ENCODE results near the gene ZNF469. TPM values are rescaled to one million over a fixed set of nuclear protein-coding genes. Genes with fewer than 3 reads are reported as not detected.

ZNF469 gene
- total and polyA plus RNA-seq, 4 donors, result 0.04 to 0.50 (median 0.36) TPM

DNA sequence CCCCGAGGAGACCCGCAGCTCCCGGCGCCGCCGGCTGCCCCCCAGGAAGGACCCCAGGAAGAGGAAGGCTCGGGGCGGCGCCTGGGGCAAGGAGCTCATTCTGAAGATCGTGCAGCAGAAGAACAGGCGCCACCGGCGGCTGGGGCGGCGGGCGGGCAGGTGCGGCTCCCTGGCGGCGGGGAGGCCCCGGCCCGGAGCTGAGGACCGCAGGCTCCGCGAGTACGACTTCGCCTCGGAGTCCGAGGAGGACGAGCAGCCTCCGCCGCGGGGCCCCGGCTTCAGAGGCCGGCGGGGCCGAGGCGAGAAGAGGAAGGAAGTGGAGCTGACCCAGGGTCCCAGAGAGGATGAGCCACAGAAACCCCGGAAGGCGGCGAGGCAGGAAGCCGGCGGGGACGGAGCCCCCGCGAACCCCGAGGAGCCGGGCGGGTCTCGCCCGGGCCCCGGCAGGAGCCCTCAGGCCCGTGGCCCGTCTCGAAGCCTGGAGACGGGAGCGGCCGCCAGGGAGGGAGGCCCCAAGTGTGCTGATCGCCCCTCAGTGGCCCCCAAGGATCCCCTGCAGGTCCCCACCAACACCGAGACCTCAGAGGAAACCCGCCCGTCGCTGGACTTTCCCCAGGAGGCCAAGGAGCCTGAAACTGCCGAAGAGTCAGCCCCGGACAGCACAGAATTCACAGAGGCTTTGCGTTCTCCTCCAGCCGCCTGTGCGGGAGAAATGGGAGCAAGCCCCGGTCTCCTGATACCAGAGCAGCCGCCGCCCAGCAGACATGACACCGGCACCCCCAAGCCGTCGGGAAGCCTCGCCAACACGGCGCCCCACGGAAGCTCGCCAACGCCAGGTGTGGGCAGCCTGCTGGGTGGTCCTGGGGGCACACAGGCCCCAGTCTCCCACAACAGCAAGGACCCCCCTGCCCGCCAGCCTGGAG is 48.0 kb downstream of the ZNF469 start:
- no peak for DNase-seq (ENCODE audit: low spot score)
- Histone ChIP-seq H3K9ac (ENCODE audit: low read depth in 1 of 2, low read length in 2 of 2) (peak overlapping the region in 1 of 2 donors; percentile 16), H3K27me3 (ENCODE audit: control insufficient read depth in 4 of 4, insufficient read depth in 4 of 4, low read length in 3 of 4) (peaks cover 0 to 9% (median 0%) of the 10 kb centered on the region in 4 donors), H3K4me3 (ENCODE audit: low read depth in 1 of 3, low read length in 3 of 3) (peak overlapping the region in 1 of 3 donors; percentile 49), H3K9me3 (ENCODE audit: control insufficient read depth in 4 of 4, low read length in 3 of 4) (no peaks in the 10 kb centered on the region), H3K27ac (ENCODE audit: low read depth in 1 of 2, low read length in 2 of 2) (peak overlapping the region; percentile 20 to 37), H3K4me1 (ENCODE audit: control insufficient read depth in 4 of 4, insufficient read depth in 4 of 4, low read length in 3 of 4) (peaks cover 0 to 3% (median under 1%) of the 10 kb centered on the region in 4 donors), H3K36me3 (ENCODE audit: control insufficient read depth in 4 of 4, insufficient read depth in 3 of 4, low read depth in 1 of 4, low read length in 3 of 4) (no peaks in the 10 kb centered on the region)
- 16% methylated on average over 80 of the region's 80 CpGs for WGBS
- TF ChIP-seq SP1 (IDR thresholded peaks at IDR 0.05), result no peak
- peak; percentile 41 for TF ChIP-seq NR2F2 (IDR thresholded peaks at IDR 0.05)
- TF ChIP-seq, protein P1, sequence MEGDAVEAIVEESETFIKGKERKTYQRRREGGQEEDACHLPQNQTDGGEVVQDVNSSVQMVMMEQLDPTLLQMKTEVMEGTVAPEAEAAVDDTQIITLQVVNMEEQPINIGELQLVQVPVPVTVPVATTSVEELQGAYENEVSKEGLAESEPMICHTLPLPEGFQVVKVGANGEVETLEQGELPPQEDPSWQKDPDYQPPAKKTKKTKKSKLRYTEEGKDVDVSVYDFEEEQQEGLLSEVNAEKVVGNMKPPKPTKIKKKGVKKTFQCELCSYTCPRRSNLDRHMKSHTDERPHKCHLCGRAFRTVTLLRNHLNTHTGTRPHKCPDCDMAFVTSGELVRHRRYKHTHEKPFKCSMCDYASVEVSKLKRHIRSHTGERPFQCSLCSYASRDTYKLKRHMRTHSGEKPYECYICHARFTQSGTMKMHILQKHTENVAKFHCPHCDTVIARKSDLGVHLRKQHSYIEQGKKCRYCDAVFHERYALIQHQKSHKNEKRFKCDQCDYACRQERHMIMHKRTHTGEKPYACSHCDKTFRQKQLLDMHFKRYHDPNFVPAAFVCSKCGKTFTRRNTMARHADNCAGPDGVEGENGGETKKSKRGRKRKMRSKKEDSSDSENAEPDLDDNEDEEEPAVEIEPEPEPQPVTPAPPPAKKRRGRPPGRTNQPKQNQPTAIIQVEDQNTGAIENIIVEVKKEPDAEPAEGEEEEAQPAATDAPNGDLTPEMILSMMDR (IDR thresholded peaks at IDR 0.05; ENCODE audit: low read depth, low read length, missing input control), result no peak
- no peak for TF ChIP-seq HNF4A (conservative IDR thresholded peaks at IDR 0.05)

DNA sequence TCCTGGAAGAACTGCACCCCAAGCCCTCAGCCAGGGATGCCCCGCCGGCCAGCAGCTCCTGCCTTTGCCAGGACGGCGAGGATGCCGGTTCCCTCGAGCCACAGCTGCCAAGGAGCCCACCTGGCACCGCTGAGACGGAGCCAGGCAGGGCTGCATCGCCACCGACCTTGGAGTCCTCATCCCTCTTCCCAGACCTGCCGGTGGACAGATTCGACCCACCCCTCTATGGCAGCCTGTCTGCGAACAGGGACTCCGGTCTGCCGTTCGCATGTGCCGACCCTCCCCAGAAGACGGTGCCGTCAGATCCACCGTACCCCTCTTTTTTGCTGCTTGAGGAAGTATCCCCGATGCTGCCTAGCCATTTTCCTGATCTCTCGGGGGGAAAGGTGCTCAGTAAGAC is 48.9 kb downstream of the ZNF469 start:
- Histone ChIP-seq H3K9ac (ENCODE audit: low read depth in 1 of 2, low read length in 2 of 2) (no peak overlapping the region), H3K36me3 (ENCODE audit: control insufficient read depth in 4 of 4, insufficient read depth in 3 of 4, low read depth in 1 of 4, low read length in 3 of 4) (no peaks in the 10 kb centered on the region), H3K9me3 (ENCODE audit: control insufficient read depth in 4 of 4, low read length in 3 of 4) (no peaks in the 10 kb centered on the region), H3K27ac (ENCODE audit: low read depth in 1 of 2, low read length in 2 of 2) (no peak overlapping the region), H3K4me3 (ENCODE audit: low read depth in 1 of 3, low read length in 3 of 3) (no peak overlapping the region), H3K27me3 (ENCODE audit: control insufficient read depth in 4 of 4, insufficient read depth in 4 of 4, low read length in 3 of 4) (peaks cover 0 to 9% (median 0%) of the 10 kb centered on the region in 4 donors), H3K4me1 (ENCODE audit: control insufficient read depth in 4 of 4, insufficient read depth in 4 of 4, low read length in 3 of 4) (peaks cover 0 to 3% (median under 1%) of the 10 kb centered on the region in 4 donors)
- 84% methylated on average over 22 of the region's 22 CpGs for WGBS
- TF ChIP-seq NR2F2 (IDR thresholded peaks at IDR 0.05) (no peak), YY1 (IDR thresholded peaks at IDR 0.05) (no peak), FOXA1 (IDR thresholded peaks at IDR 0.05) (no peak), HNF4A (conservative IDR thresholded peaks at IDR 0.05) (no peak), RXRA (IDR thresholded peaks at IDR 0.05) (no peak), HNF4G (IDR thresholded peaks at IDR 0.05) (no peak)
- TF ChIP-seq, protein P2, sequence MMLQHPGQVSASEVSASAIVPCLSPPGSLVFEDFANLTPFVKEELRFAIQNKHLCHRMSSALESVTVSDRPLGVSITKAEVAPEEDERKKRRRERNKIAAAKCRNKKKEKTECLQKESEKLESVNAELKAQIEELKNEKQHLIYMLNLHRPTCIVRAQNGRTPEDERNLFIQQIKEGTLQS (IDR thresholded peaks at IDR 0.05), result no peak
- TF ChIP-seq, protein P1 (IDR thresholded peaks at IDR 0.05; ENCODE audit: low read depth, low read length, missing input control), result no peak
- TF ChIP-seq, protein P3, sequence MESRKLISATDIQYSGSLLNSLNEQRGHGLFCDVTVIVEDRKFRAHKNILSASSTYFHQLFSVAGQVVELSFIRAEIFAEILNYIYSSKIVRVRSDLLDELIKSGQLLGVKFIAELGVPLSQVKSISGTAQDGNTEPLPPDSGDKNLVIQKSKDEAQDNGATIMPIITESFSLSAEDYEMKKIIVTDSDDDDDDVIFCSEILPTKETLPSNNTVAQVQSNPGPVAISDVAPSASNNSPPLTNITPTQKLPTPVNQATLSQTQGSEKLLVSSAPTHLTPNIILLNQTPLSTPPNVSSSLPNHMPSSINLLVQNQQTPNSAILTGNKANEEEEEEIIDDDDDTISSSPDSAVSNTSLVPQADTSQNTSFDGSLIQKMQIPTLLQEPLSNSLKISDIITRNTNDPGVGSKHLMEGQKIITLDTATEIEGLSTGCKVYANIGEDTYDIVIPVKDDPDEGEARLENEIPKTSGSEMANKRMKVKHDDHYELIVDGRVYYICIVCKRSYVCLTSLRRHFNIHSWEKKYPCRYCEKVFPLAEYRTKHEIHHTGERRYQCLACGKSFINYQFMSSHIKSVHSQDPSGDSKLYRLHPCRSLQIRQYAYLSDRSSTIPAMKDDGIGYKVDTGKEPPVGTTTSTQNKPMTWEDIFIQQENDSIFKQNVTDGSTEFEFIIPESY (IDR thresholded peaks at IDR 0.05), result no peak
- no peak for DNase-seq (ENCODE audit: low spot score)
